IgD-negative memory B cell (primary cell): ENCODE results near the gene MRPL50. TPM values are rescaled to one million over a fixed set of nuclear protein-coding genes. Genes with fewer than 3 reads are reported as not detected.

Source experiments
- H3K27ac Mint-ChIP-seq, 3 donors: one replicate each; pipeline ENCODE4 v1.8.0; 2020 to 2022; ENCODE audit warnings: mild to moderate bottlenecking in 3 of 3, mixed read lengths in 3 of 3, moderate library complexity in 1 of 3
- H3K27me3 Mint-ChIP-seq: one replicate; pipeline ENCODE4 v1.8.0; 2021; ENCODE audit warnings: mixed read lengths
- H3K36me3 Mint-ChIP-seq: one replicate; pipeline ENCODE4 v1.8.0; 2020; ENCODE audit warnings: mild to moderate bottlenecking, mixed read lengths
- H3K4me1 Mint-ChIP-seq, 3 donors: one replicate each; pipeline ENCODE4 v1.8.0; 2020 to 2022; ENCODE audit warnings: mixed read lengths in 3 of 3, mild to moderate bottlenecking in 1 of 3
- H3K4me3 Mint-ChIP-seq, 4 donors: one replicate each; pipeline ENCODE4 v1.8.0; 2020 to 2022; ENCODE audit warnings: mild to moderate bottlenecking in 4 of 4, mixed read lengths in 4 of 4, moderate library complexity in 3 of 4
- H3K9me3 Mint-ChIP-seq, 3 donors: one replicate each; pipeline ENCODE4 v1.8.0; 2020 to 2021; ENCODE audit warnings: mixed read lengths in 3 of 3, mild to moderate bottlenecking in 1 of 3
- polyA plus RNA-seq: library from polyadenylated mRNA; unstranded; fragments of 300-500 nt; fragmentation: Illumina TruSeq; gene quantifications from one replicate; pipeline ENCODE4 v1.2.3, GENCODE V29; 2021

Gene MRPL50
- polyA plus RNA-seq, 1 donor from 2014 or later, result 14.4 TPM

GRCh38 chr9:101354143-101354764 is 44.2 kb downstream of the MRPL50 start:
- Mint-ChIP-seq H3K9me3 (peaks cover 0 to 2% (median 0%) of the 10 kb centered on the region in 3 donors), H3K27me3 (peaks cover 2% of the 10 kb centered on the region), H3K27ac (no peak overlapping the region), H3K4me1 (no peaks in the 10 kb centered on the region), H3K4me3 (no peak overlapping the region), H3K36me3 (no peaks in the 10 kb centered on the region)

- H3K9me3 Mint-ChIP-seq, result peaks cover 0 to 4% (median 0%) of the 10 kb centered on the region in 3 donors
- H3K27me3 Mint-ChIP-seq, result peaks cover 2% of the 10 kb centered on the region
- H3K4me1 Mint-ChIP-seq, result no peaks in the 10 kb centered on the region
- no peak overlapping the region for H3K4me3 Mint-ChIP-seq
- no peak overlapping the region for H3K27ac Mint-ChIP-seq
- no peaks in the 10 kb centered on the region for H3K36me3 Mint-ChIP-seq
Observed at GRCh38 chr9:101353683-101354082, 44.7 kb downstream of the MRPL50 start.

GRCh38 chr9:101352892-101353463 is 45.4 kb downstream of the MRPL50 start:
- Mint-ChIP-seq H3K27ac (no peak overlapping the region), H3K9me3 (peaks cover 0 to 4% (median 0%) of the 10 kb centered on the region in 3 donors), H3K4me1 (no peaks in the 10 kb centered on the region), H3K36me3 (no peaks in the 10 kb centered on the region), H3K4me3 (no peak overlapping the region), H3K27me3 (peaks cover 2% of the 10 kb centered on the region)

- Mint-ChIP-seq H3K27me3 (no peaks in the 10 kb centered on the region), H3K27ac (no peak overlapping the region), H3K4me1 (no peaks in the 10 kb centered on the region), H3K36me3 (no peaks in the 10 kb centered on the region), H3K4me3 (no peak overlapping the region), H3K9me3 (peaks cover 0 to 4% (median 0%) of the 10 kb centered on the region in 3 donors)
Observed at GRCh38 chr9:101350285-101350684, 48.1 kb downstream of the MRPL50 start.

GRCh38 chr9:101342595-101342994 is 55.8 kb downstream of the MRPL50 start:
- Mint-ChIP-seq H3K4me1 (no peaks in the 10 kb centered on the region), H3K36me3 (no peaks in the 10 kb centered on the region), H3K27ac (no peak overlapping the region), H3K4me3 (no peak overlapping the region), H3K27me3 (no peaks in the 10 kb centered on the region), H3K9me3 (no peaks in the 10 kb centered on the region)

GRCh38 chr9:101341958-101342357 is 56.5 kb downstream of the MRPL50 start:
- H3K4me3 Mint-ChIP-seq, result no peak overlapping the region
- H3K9me3 Mint-ChIP-seq, result no peaks in the 10 kb centered on the region
- H3K36me3 Mint-ChIP-seq, result no peaks in the 10 kb centered on the region
- no peaks in the 10 kb centered on the region for H3K27me3 Mint-ChIP-seq
- H3K4me1 Mint-ChIP-seq, result no peaks in the 10 kb centered on the region
- H3K27ac Mint-ChIP-seq, result no peak overlapping the region

Other genes with a start within 250 kb of the MRPL50 start
- not detected for gene BAAT, start 13.6 kb downstream of the MRPL50 start, polyA plus RNA-seq
- 3.8 TPM for gene ZNF189, start 233 bp upstream of the MRPL50 start, polyA plus RNA-seq
- gene ALDOB, start 37.2 kb upstream of the MRPL50 start, polyA plus RNA-seq, result 0.31 TPM
- gene RNF20, start 135.2 kb upstream of the MRPL50 start, polyA plus RNA-seq, result 43.6 TPM
- gene PPP3R2, start 196.4 kb upstream of the MRPL50 start, polyA plus RNA-seq, result not detected